SU-DHL-6 (cell line): Measurements from ENCODE around the gene ADCYAP1R1.

Experiments used
- CTCF ChIP-seq: fragments of 200-600 bp; sonication (generic); IDR thresholded peaks from one replicate; pipeline ENCODE4 v1.5.1; 2017; ENCODE audit warnings: antibody characterized with exemption, mild to moderate bottlenecking, low read length, moderate library complexity; ENCODE audit not compliant: insufficient read depth, poor library complexity, severe bottlenecking
- EZH2phosphoT487 ChIP-seq: fragments of 200-600 bp; sonication (generic), shearing (Covaris generic); conservative IDR thresholded peaks from 2 replicates; pipeline ENCODE4 v1.6.1; 2018; ENCODE audit warnings: mild to moderate bottlenecking, antibody characterized with exemption, low read length, moderate library complexity, mixed read lengths

GRCh38 chr7:31095286-31096197, 43.4 kb downstream of the ADCYAP1R1 start:
- TF ChIP-seq CTCF (no peak), EZH2phosphoT487 (no peak)
